GM12878 (cell line): ENCODE data around the gene NOS3. TPM values are rescaled to one million over a fixed set of nuclear protein-coding genes. Genes with fewer than 3 reads are reported as not detected.

Experiments
- ATAC-seq: fragments of 200-7000 bp; cut with Tn5 transposase; 3 replicates; pipeline ENCODE4 v1.9.1; 2020; ENCODE audit warnings: mild to moderate bottlenecking, moderate library complexity
- BruUV-seq: library from RNA; stranded (reverse); fragments of 400-500 nt; replicated peaks from 2 replicates; lab custom pipeline; 2021; lab: Mats Ljungman, UMichigan
- CTCF ChIA-PET: fragments of 300-600 bp; sonication (Branson Sonifier 250); formaldehyde crosslinking; extraction: SDS; loops from one replicate; lab custom pipeline; 2021; ENCODE audit warnings: inconsistent platforms; lab: Yijun Ruan, JAX
- POLR2A ChIA-PET: fragments of 350-600 bp; formaldehyde crosslinking; extraction: SDS; loops from one replicate; lab custom pipeline; 2021; ENCODE audit warnings: inconsistent platforms; lab: Charles Lee
- RAD21 ChIA-PET: fragments of 300-600 bp; sonication (Branson Sonifier 250); formaldehyde crosslinking; loops from one replicate; lab custom pipeline; 2023; ENCODE audit warnings: antibody characterized with exemption; ENCODE audit not compliant: unreplicated experiment; lab: Charles Lee
- SMC1A ChIA-PET: fragments of 300-600 bp; sonication (Branson Sonifier 250); formaldehyde crosslinking; loops from one replicate; lab custom pipeline; 2023; ENCODE audit not compliant: unreplicated experiment, uncharacterized antibody; lab: Charles Lee
- DNase-seq: peaks from one replicate; pipeline ENCODE4 v3.0.0-alpha.2; 2011; ENCODE audit warnings: low read depth, low spot score
- FAIRE-seq: peaks from 3 replicates; lab custom pipeline; 2011; peaks lifted over from hg19 to GRCh38; lab: Jason Lieb, UNC
- H2AFZ ChIP-seq: 2 replicates; pipeline ENCODE4 v1.6.0; 2011; ENCODE audit warnings: low read depth, low read length, control low read depth; ENCODE audit not compliant: control insufficient read depth
- H3K27ac ChIP-seq: 2 replicates; pipeline ENCODE4 v1.5.1; 2011; ENCODE audit warnings: control low read depth; ENCODE audit not compliant: control insufficient read depth, insufficient read depth
- H3K27me3 ChIP-seq, 2 experiments: replicated peaks in 1 of 2; 2 replicates each; pipeline versions ENCODE4 v1.6.0 to v1.6.1; 2011; ENCODE audit warnings: low read length in 1 of 2; ENCODE audit not compliant: control insufficient read depth in 2 of 2, insufficient read depth in 2 of 2
- H3K36me3 ChIP-seq, 2 experiments: 2 replicates each; pipeline ENCODE4 v1.5.1; 2011; ENCODE audit warnings: low read length in 1 of 2; ENCODE audit not compliant: control insufficient read depth in 2 of 2, insufficient read depth in 2 of 2
- H3K4me1 ChIP-seq: 2 replicates; pipeline ENCODE4 v1.6.1; 2011; ENCODE audit warnings: mild to moderate bottlenecking, low read length, moderate library complexity, mixed read lengths; ENCODE audit not compliant: control insufficient read depth, insufficient read depth
- H3K4me2 ChIP-seq: 2 replicates; pipeline ENCODE4 v1.6.0; 2011; ENCODE audit warnings: control low read depth; ENCODE audit not compliant: control insufficient read depth, insufficient read depth
- H3K4me3 ChIP-seq: fragments of 200-600 bp; sonication (generic); 2 replicates; pipeline ENCODE4 v1.5.1; 2016
- H3K79me2 ChIP-seq: 2 replicates; pipeline ENCODE4 v1.6.0; 2011; ENCODE audit warnings: low read length; ENCODE audit not compliant: control insufficient read depth, insufficient read depth
- H3K9ac ChIP-seq: 2 replicates; pipeline ENCODE4 v1.8.0; 2011; ENCODE audit warnings: low read length, control low read depth, mixed read lengths; ENCODE audit not compliant: control insufficient read depth, insufficient read depth
- H3K9me3 ChIP-seq: replicated peaks from 3 replicates; pipeline ENCODE4 v1.5.1; 2011; ENCODE audit warnings: mild to moderate bottlenecking, low read length; ENCODE audit not compliant: control insufficient read depth, insufficient read depth
- H4K20me1 ChIP-seq: 2 replicates; pipeline ENCODE4 v1.6.0; 2011; ENCODE audit not compliant: control insufficient read depth, insufficient read depth
- BCL3 ChIP-seq: IDR thresholded peaks from 2 replicates; pipeline ENCODE4 v1.6.1; 2011; ENCODE audit warnings: borderline replicate concordance, low read depth, mild to moderate bottlenecking, moderate library complexity, low read length; ENCODE audit not compliant: insufficient read depth, poor library complexity, severe bottlenecking
- HDAC2 ChIP-seq: fragments of 200-600 bp; sonication (generic); IDR thresholded peaks from 2 replicates; pipeline ENCODE4 v1.6.1; 2017
- MTA3 ChIP-seq: IDR thresholded peaks from 2 replicates; pipeline ENCODE4 v1.6.1; 2012; ENCODE audit warnings: low read length, inconsistent platforms, borderline replicate concordance
- WGBS: methylation state at CpG from one replicate; pipeline ENCODE4 v1.1.6; 2016; ENCODE audit warnings: low lambda C conversion rate; ENCODE audit not compliant: insufficient replicate concordance, insufficient coverage; ENCODE audit errors: missing lambda C conversion rate; 5-methylcytosine and 5-hydroxymethylcytosine counted together
- in situ Hi-C: fragments of 300-500 bp; cut with MboI; formaldehyde crosslinking; loops from 9 replicates; pipeline ENCODE4 v1.14.3; 2018; ENCODE audit warnings: mixed read lengths
- intact Hi-C: fragments of 100-400 bp; cut with micrococcal nuclease; formaldehyde crosslinking; loops from one replicate; pipeline ENCODE4 v1.14.2; 2022; ENCODE audit not compliant: unreplicated experiment
- polyA plus RNA-seq, 11 experiments: library from polyadenylated mRNA; depleted of rRNA in 4 of 11; unstranded in 6 of 11; stranded (reverse) in 5 of 11; fragments of >200 nt; fragmentation: Nextera tagmentation in 4 of 11; fragmentation: Illumina TruSeq in 1 of 11; extraction: Ambion mirVana in 4 of 11; extraction: Trizol in 1 of 11; gene quantifications; 1 replicate in 1 of 11; 2 replicates in 10 of 11; pipeline versions ENCODE4 v1.2.1 to v1.2.3, GENCODE V29; 2011 to 2016; ENCODE audit warnings: inconsistent platforms in 2 of 11, missing spikeins in 2 of 11, low read depth in 1 of 11
- total RNA-seq, 4 experiments: library from RNA; depleted of rRNA in 3 of 4; stranded (reverse); fragments of >200 nt in 3 of 4; fragmentation: Illumina TruSeq in 1 of 4; extraction: Trizol in 1 of 4; gene quantifications; 2 replicates each; pipeline versions ENCODE4 v1.2.1 to v1.2.3, GENCODE V29; 2013 to 2021
- TF ChIP-seq, protein P1 (sequence below), 3 experiments: IDR thresholded peaks in 2 of 3; conservative IDR thresholded peaks in 1 of 3; 2 replicates each; pipeline ENCODE4 v1.5.1; 2011; ENCODE audit warnings: low read depth in 3 of 3, low read length in 3 of 3, mild to moderate bottlenecking in 3 of 3, control low read depth in 2 of 3, moderate library complexity in 2 of 3, inconsistent platforms in 1 of 3, mixed read lengths in 1 of 3; ENCODE audit not compliant: control insufficient read depth in 2 of 3, insufficient read depth in 1 of 3; ENCODE audit errors: extremely low read depth in 1 of 3

Gene NOS3
- total and polyA plus RNA-seq, 10 of the 15 experiments (the other 5 are each of a cell fraction or from before 2014, with no cell fraction given) = 0.06 to 0.92 (median 0.30) TPM; not detected in 3

DNA sequence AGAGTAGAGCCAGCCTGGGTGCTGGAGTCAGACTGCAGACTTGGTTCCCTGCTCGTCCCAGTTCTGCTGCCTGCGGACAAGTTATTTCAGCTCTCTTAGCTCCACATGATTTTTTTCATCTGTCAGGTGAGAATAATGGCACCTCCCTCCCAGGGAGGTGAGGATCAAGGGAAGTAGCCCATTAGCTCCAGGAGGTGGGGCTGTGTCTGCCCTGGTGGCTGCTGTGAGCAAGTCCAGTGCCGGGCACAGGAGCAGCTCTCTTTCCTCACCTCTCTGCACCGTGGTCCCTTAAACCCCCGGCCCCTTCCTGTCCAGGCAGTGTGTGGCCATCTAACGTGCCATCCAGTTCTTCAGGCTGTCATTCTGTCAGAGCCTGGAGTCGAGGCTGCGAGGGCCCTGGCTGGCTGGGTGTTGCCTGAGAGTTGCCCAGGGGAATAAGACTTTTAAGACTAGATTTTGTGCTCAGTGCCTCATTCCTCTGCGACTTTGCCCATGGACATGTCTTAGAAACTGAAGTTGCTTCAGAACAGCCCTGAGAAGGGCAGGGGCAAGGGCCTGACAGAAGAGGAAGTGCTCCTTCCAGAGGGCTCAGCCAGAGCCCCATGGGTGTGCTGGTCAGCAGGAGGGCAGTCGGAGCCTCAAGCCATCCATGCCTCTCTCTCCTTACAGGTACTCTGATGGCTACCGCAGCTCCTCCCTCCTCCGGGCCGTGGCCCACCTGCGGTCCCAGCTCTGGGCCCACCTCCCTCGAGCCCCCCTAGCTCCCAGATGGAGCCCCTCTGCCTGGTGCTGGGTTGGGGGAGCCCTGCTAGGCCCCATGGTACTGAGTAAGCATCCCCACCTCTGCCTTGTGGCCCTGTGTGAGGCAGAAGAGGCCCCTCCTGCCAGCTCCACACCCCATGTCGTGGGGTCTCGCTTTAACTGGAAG, 42.4 kb downstream of the NOS3 start:
- WGBS = 83% methylated on average over 17 of the region's 17 CpGs
- ATAC-seq (no peak), FAIRE-seq (no peak), DNase-seq (no peak)
- TF ChIP-seq MTA3 = no peak
- TF ChIP-seq, protein P1, sequence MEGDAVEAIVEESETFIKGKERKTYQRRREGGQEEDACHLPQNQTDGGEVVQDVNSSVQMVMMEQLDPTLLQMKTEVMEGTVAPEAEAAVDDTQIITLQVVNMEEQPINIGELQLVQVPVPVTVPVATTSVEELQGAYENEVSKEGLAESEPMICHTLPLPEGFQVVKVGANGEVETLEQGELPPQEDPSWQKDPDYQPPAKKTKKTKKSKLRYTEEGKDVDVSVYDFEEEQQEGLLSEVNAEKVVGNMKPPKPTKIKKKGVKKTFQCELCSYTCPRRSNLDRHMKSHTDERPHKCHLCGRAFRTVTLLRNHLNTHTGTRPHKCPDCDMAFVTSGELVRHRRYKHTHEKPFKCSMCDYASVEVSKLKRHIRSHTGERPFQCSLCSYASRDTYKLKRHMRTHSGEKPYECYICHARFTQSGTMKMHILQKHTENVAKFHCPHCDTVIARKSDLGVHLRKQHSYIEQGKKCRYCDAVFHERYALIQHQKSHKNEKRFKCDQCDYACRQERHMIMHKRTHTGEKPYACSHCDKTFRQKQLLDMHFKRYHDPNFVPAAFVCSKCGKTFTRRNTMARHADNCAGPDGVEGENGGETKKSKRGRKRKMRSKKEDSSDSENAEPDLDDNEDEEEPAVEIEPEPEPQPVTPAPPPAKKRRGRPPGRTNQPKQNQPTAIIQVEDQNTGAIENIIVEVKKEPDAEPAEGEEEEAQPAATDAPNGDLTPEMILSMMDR (IDR thresholded peaks at IDR 0.05 in 2 of 3, conservative IDR thresholded peaks at IDR 0.05 in 1 of 3; ENCODE audit: control insufficient read depth in 2 of 3, extremely low read depth in 1 of 3, insufficient read depth in 1 of 3, low read depth in 3 of 3, low read length in 3 of 3) = peak in 2 of 3 experiments; percentile 6 to 24; a peak in 2 of 6 replicates
- TF ChIP-seq HDAC2 = no peak
- no peak for TF ChIP-seq BCL3
- Histone ChIP-seq H3K79me2 (no peaks in the 10 kb centered on the region; the same call in 1 of the 2 replicates), H3K9ac (no peak overlapping the region), H3K27me3 (no peaks in the 10 kb centered on the region), H4K20me1 (no peaks in the 10 kb centered on the region), H3K36me3 (peaks cover 0 to 3% of the 10 kb centered on the region in 2 experiments; a peak in 1 of 4 replicates), H3K4me1 (peaks cover 4% of the 10 kb centered on the region), H2AFZ (no peak overlapping the region), H3K27ac (no peak overlapping the region), H3K4me2 (no peak overlapping the region), H3K4me3 (no peak overlapping the region), H3K9me3 (no peaks in the 10 kb centered on the region)
- no TSS peak for BruUV-seq
- in situ Hi-C loops (no loop called here), intact Hi-C loops (no loop called here)
- CTCF ChIA-PET = interaction anchor here (2.1 to 2.9 kb wide), 2 partner anchors 50 to 78 kb away, joined by 5 to 15 read pairs; partner anchors contain the start of gene TMUB1
- SMC1A ChIA-PET = no interaction called here
- RAD21 ChIA-PET = interaction anchor here (1.4 kb wide), 1 partner anchor 55 kb away, joined by 4 read pairs; no protein-coding TSS in a partner anchor
- POLR2A ChIA-PET = no interaction called here
